GM18858 (cell line): ENCODE measurements around the gene OSBPL1A.

Experiments used
- ATAC-seq: cut with Tn5 transposase; IDR thresholded peaks from one replicate; pipeline ENCODE4 v1.9.1; 2021; ENCODE audit not compliant: unreplicated experiment

The OSBPL1A gene

GRCh38 chr18:24230766-24231165, 166.9 kb downstream of the OSBPL1A start:
- ATAC-seq, result no peak

GRCh38 chr18:24228667-24229041, 169.0 kb downstream of the OSBPL1A start:
- ATAC-seq, result no peak

- no peak for ATAC-seq
Measured at GRCh38 chr18:24227977-24228666, 169.5 kb downstream of the OSBPL1A start.

GRCh38 chr18:24220318-24220688, 177.3 kb downstream of the OSBPL1A start:
- ATAC-seq, result no peak

GRCh38 chr18:24219561-24220317, 177.9 kb downstream of the OSBPL1A start:
- ATAC-seq, result no peak

GRCh38 chr18:24214913-24215312, 182.7 kb downstream of the OSBPL1A start:
- ATAC-seq, result no peak

- no peak for ATAC-seq
Measured at GRCh38 chr18:24214144-24214543, 183.5 kb downstream of the OSBPL1A start.

GRCh38 chr18:24212939-24213338, 184.7 kb downstream of the OSBPL1A start:
- no peak for ATAC-seq

- ATAC-seq, result no peak
Measured at GRCh38 chr18:24209558-24209957, 188.1 kb downstream of the OSBPL1A start.

GRCh38 chr18:24208270-24209035, 189.2 kb downstream of the OSBPL1A start:
- ATAC-seq, result no peak

- no peak for ATAC-seq
Measured at GRCh38 chr18:24204904-24205303, 192.7 kb downstream of the OSBPL1A start.

GRCh38 chr18:24201699-24202687, 195.6 kb downstream of the OSBPL1A start:
- no peak for ATAC-seq

- ATAC-seq, result no peak
Measured at GRCh38 chr18:24200494-24201290, 196.9 kb downstream of the OSBPL1A start.

GRCh38 chr18:24199372-24199962, 198.2 kb downstream of the OSBPL1A start:
- ATAC-seq, result no peak

- no peak for ATAC-seq
Measured at GRCh38 chr18:24198461-24198860, 199.2 kb downstream of the OSBPL1A start.

- ATAC-seq, result no peak
Measured at GRCh38 chr18:24197412-24197811, 200.2 kb downstream of the OSBPL1A start.

- no peak for ATAC-seq
Measured at GRCh38 chr18:24196764-24197163, 200.9 kb downstream of the OSBPL1A start.

GRCh38 chr18:24195296-24196053, 202.1 kb downstream of the OSBPL1A start:
- ATAC-seq, result no peak

- no peak for ATAC-seq
Measured at GRCh38 chr18:24190590-24190989, 207.0 kb downstream of the OSBPL1A start.
